NCI-H1694 treated with DMSO at 0.1 percent for 48 hours (cell line): ENCODE data around the gene CMTM8.

ENCODE experiments used
- DNase-seq: peaks from one replicate; lab custom pipeline; 2025; lab: John Stamatoyannopoulos, UW

The CMTM8 gene

GRCh38 chr3:32307591-32307990 is 69.1 kb downstream of the CMTM8 start:
- DNase-seq, result no peak

GRCh38 chr3:32308378-32308777 is 69.9 kb downstream of the CMTM8 start:
- no peak for DNase-seq

GRCh38 chr3:32309654-32310242 is 71.3 kb downstream of the CMTM8 start:
- DNase-seq, result no peak

GRCh38 chr3:32310336-32310735 is 71.9 kb downstream of the CMTM8 start:
- no peak for DNase-seq

- DNase-seq, result peak; percentile 73
Observed at GRCh38 chr3:32310918-32311839, 72.7 kb downstream of the CMTM8 start.

- DNase-seq, result no peak
Observed at GRCh38 chr3:32312251-32312650, 73.8 kb downstream of the CMTM8 start.

- DNase-seq, result no peak
Observed at GRCh38 chr3:32313169-32313568, 74.7 kb downstream of the CMTM8 start.

- no peak for DNase-seq
Observed at GRCh38 chr3:32313723-32314473, 75.4 kb downstream of the CMTM8 start.

- DNase-seq, result peak; percentile 13
Observed at GRCh38 chr3:32315441-32315840, 77.0 kb downstream of the CMTM8 start.

GRCh38 chr3:32316319-32316718 is 77.8 kb downstream of the CMTM8 start:
- no peak for DNase-seq

GRCh38 chr3:32316976-32317375 is 78.5 kb downstream of the CMTM8 start:
- DNase-seq, result no peak

GRCh38 chr3:32319607-32320006 is 81.1 kb downstream of the CMTM8 start:
- DNase-seq, result no peak

GRCh38 chr3:32320080-32320479 is 81.6 kb downstream of the CMTM8 start:
- no peak for DNase-seq

- no peak for DNase-seq
Observed at GRCh38 chr3:32321095-32321790, 82.8 kb downstream of the CMTM8 start.

- no peak for DNase-seq
Observed at GRCh38 chr3:32322311-32322710, 83.8 kb downstream of the CMTM8 start.

- no peak for DNase-seq
Observed at GRCh38 chr3:32323604-32324003, 85.1 kb downstream of the CMTM8 start.

GRCh38 chr3:32325201-32325600 is 86.7 kb downstream of the CMTM8 start:
- DNase-seq, result no peak

GRCh38 chr3:32325927-32326326 is 87.4 kb downstream of the CMTM8 start:
- DNase-seq, result peak; percentile 12

GRCh38 chr3:32326795-32327194 is 88.3 kb downstream of the CMTM8 start:
- no peak for DNase-seq

- no peak for DNase-seq
Observed at GRCh38 chr3:32334675-32335074, 96.2 kb downstream of the CMTM8 start.

- DNase-seq, result no peak
Observed at GRCh38 chr3:32335365-32336112, 97.1 kb downstream of the CMTM8 start.
